Endometrial microvascular endothelial cells (primary cell): Measurements from ENCODE around the gene MYH14. TPM values are rescaled to one million over a fixed set of nuclear protein-coding genes. Genes with fewer than 3 reads are reported as not detected.
"Not testable (repeated sequence)": the region's sequence is repeated elsewhere in the genome, so short reads cannot be mapped to it uniquely, and the experiment has no call there.

ENCODE experiments used
- in situ Hi-C: cut with HindIII; loops from 2 replicates; pipeline ENCODE4 v1.10.0; 2017; ENCODE audit warnings: low sequenced_read_pairs, low pct_unique_long_range_greater_than_20kb; ENCODE audit errors: inconsistent ontology term
- total RNA-seq: library from RNA; depleted of rRNA; stranded (reverse); fragments of >200 nt; gene quantifications from one replicate; pipeline ENCODE4 v1.2.3, GENCODE V29; 2015; ENCODE audit errors: inconsistent ontology term

The MYH14 gene
- total RNA-seq, 1 donor from 2014 or later, result not detected

- in situ Hi-C loops, result no loop called here
These were observed 120.3 kb downstream of the MYH14 start for GRCh38 chr19:50323782-50324133.

GRCh38 chr19:50324331-50324730 is 120.9 kb downstream of the MYH14 start:
- in situ Hi-C loops, result no loop called here

- in situ Hi-C loops, result no loop called here
These were observed 122.1 kb downstream of the MYH14 start for GRCh38 chr19:50325310-50326100.

- in situ Hi-C loops, result no loop called here
These were observed 122.8 kb downstream of the MYH14 start for GRCh38 chr19:50326101-50326664.

- in situ Hi-C loops, result no loop called here
These were observed 123.6 kb downstream of the MYH14 start for GRCh38 chr19:50327013-50327412.

- in situ Hi-C loops, result no loop called here
These were observed 124.2 kb downstream of the MYH14 start for GRCh38 chr19:50327461-50328223.

- in situ Hi-C loops, result no loop called here
These were observed 124.9 kb downstream of the MYH14 start for GRCh38 chr19:50328224-50328872.

GRCh38 chr19:50328873-50329145 is 125.4 kb downstream of the MYH14 start:
- in situ Hi-C loops, result no loop called here

GRCh38 chr19:50329146-50329925 is 125.9 kb downstream of the MYH14 start, which contains the start of gene KCNC3:
Gene KCNC3 (minus strand): TSS chr19:50329377. CDS start chr19:50329082, 295 bp downstream.
- in situ Hi-C loops, result no loop called here

- in situ Hi-C loops, result not testable (repeated sequence)
These were observed 126.5 kb downstream of the MYH14 start for GRCh38 chr19:50329926-50330294.

GRCh38 chr19:50330365-50331078 is 127.1 kb downstream of the MYH14 start:
- in situ Hi-C loops, result no loop called here

GRCh38 chr19:50331221-50331993 is 128.0 kb downstream of the MYH14 start:
- in situ Hi-C loops, result no loop called here

GRCh38 chr19:50331994-50332243 is 128.5 kb downstream of the MYH14 start:
- in situ Hi-C loops, result no loop called here

- in situ Hi-C loops, result no loop called here
These were observed 129.0 kb downstream of the MYH14 start for GRCh38 chr19:50332244-50333038.

- in situ Hi-C loops, result no loop called here
These were observed 129.9 kb downstream of the MYH14 start for GRCh38 chr19:50333235-50333736.

- in situ Hi-C loops, result no loop called here
These were observed 130.6 kb downstream of the MYH14 start for GRCh38 chr19:50333737-50334617.
